ENCODE measurements around the gene PODNL1. TPM values are rescaled to one million over a fixed set of nuclear protein-coding genes. Genes with fewer than 3 reads are reported as not detected.

Gene PODNL1
- total and polyA plus RNA-seq, 4 donors, result 0.30 to 7.5 (median 3.1) TPM

DNA sequence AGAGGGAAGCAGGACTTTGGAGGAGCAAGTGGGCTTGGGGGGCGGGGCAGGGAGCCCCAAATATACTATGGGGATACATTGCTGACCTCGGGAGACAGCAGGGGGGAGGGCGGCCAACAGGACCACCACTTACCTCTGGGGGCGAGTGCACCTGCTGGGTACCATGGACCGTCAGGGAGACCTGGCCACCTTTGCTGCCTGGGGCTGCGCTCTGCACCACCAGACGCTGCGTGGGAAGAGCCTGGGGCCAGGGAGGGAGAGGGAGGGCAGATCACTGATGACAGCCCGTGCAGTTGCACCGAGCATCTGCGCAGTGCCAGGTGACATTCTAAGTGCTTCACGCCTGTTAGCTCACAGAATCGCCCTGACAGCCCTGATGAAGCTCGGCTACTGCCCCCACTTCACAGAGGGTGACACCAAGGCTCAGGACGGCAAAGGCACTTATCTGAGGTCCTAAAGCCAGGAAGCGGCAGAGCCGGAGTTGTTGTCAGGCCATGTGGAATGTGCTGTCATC lies 43.8 kb upstream of the PODNL1 start:
- Histone ChIP-seq H3K27ac (ENCODE audit: low read depth, low read length) (no peak overlapping the region), H3K4me1 (ENCODE audit: control insufficient read depth, insufficient read depth, low read length) (peaks cover 33% of the 10 kb centered on the region)
- WGBS (ENCODE audit: insufficient coverage), result 87% methylated on average over 17 of the region's 17 CpGs

DNA sequence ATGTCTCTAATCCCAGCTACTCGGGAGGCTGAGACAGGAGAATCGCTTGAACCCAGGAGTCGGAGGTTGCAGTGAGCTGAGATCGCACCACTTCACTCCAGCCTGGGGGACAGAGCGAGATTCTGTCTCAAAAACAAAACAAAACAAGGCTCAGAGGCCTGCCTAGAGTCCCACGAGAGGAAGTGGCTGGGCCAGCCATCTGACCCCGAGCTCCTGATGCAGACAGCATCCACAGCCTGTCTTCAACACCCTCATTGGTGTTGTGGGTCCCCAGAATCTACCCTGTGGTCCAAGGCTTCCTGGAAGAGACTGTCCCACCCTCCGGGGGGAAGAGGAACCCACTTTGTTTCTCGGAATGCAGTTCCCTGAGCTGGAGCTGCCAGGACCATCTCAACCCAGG lies 43.2 kb upstream of the PODNL1 start:
- Histone ChIP-seq H3K27me3 (ENCODE audit: control insufficient read depth, insufficient read depth, low read length) (no peaks in the 10 kb centered on the region), H3K4me1 (ENCODE audit: control insufficient read depth, insufficient read depth, low read length) (peaks cover 27% of the 10 kb centered on the region), H3K9me3 (ENCODE audit: control insufficient read depth, insufficient read depth, low read length) (no peaks in the 10 kb centered on the region), H3K27ac (ENCODE audit: low read depth, low read length) (no peak overlapping the region), H3K36me3 (ENCODE audit: control insufficient read depth, insufficient read depth, low read length) (peaks cover 92% of the 10 kb centered on the region), H3K4me3 (ENCODE audit: low read depth, low read length) (no peak overlapping the region)
- WGBS (ENCODE audit: insufficient coverage), result 91% methylated on average over 9 of the region's 9 CpGs
- no peak for DNase-seq (ENCODE audit: low read depth in 4 of 6, low spot score in 6 of 6)

More for the DNA sequence above, 43.8 kb upstream of the PODNL1 start:
- peaks cover 92% of the 10 kb centered on the region for H3K36me3 ChIP-seq (ENCODE audit: control insufficient read depth, insufficient read depth, low read length)
- no peak overlapping the region for H3K4me3 ChIP-seq (ENCODE audit: low read depth, low read length)
- H3K27me3 ChIP-seq (ENCODE audit: control insufficient read depth, insufficient read depth, low read length), result no peaks in the 10 kb centered on the region
- no peaks in the 10 kb centered on the region for H3K9me3 ChIP-seq (ENCODE audit: control insufficient read depth, insufficient read depth, low read length)
- no peak for DNase-seq (ENCODE audit: low read depth in 4 of 6, low spot score in 6 of 6)

DNA sequence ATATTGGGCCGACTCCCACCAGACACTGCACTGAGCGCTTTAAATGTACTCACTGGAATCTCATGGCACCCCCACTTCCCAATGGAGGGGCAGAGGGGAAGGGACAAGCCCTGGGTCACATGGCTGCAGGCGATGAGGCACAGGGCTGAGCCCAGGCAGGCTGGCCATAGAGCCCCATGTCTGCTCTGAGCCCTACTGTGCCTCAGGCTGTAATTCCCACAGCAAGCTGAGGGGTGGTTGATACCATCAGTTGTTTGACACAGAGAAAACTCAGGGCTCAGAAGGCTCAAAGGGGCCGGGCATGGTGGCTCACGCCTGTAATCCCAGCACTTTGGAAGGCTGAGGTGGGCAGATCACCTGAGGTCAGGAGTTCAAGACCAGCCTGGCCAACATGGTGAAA lies 42.8 kb upstream of the PODNL1 start:
- Histone ChIP-seq H3K4me3 (ENCODE audit: low read depth, low read length) (no peak overlapping the region), H3K27ac (ENCODE audit: low read depth, low read length) (no peak overlapping the region), H3K4me1 (ENCODE audit: control insufficient read depth, insufficient read depth, low read length) (peaks cover 23% of the 10 kb centered on the region), H3K27me3 (ENCODE audit: control insufficient read depth, insufficient read depth, low read length) (no peaks in the 10 kb centered on the region), H3K36me3 (ENCODE audit: control insufficient read depth, insufficient read depth, low read length) (peaks cover 92% of the 10 kb centered on the region), H3K9me3 (ENCODE audit: control insufficient read depth, insufficient read depth, low read length) (no peaks in the 10 kb centered on the region)
- 80% methylated on average over 1 of the region's 5 CpGs for WGBS (ENCODE audit: insufficient coverage)
- DNase-seq (ENCODE audit: low read depth in 4 of 6, low spot score in 6 of 6), result no peak

DNA sequence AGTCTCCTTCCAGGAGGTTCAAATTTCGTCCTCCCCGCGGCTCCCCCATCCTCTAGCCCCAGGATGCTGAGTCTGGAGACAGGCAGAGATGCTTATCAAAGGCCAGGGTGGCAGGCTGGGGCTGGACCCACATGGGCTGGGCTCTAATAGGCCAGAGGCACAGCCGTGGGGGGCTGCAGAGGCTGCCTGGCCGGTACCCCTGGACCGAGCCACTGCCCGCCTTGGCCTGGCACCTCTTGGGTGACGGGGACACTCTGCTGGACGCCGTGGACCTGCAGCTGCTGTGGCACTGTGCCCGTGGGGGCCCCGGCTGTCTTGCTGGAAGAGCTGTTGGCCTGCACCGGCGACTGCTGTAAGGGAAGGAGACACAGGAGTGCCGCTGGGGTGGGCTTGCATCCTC lies 42.1 kb upstream of the PODNL1 start:
- WGBS (ENCODE audit: insufficient coverage), result 85% methylated on average over 9 of the region's 15 CpGs
- peaks cover 92% of the 10 kb centered on the region for H3K36me3 ChIP-seq (ENCODE audit: control insufficient read depth, insufficient read depth, low read length)

DNA sequence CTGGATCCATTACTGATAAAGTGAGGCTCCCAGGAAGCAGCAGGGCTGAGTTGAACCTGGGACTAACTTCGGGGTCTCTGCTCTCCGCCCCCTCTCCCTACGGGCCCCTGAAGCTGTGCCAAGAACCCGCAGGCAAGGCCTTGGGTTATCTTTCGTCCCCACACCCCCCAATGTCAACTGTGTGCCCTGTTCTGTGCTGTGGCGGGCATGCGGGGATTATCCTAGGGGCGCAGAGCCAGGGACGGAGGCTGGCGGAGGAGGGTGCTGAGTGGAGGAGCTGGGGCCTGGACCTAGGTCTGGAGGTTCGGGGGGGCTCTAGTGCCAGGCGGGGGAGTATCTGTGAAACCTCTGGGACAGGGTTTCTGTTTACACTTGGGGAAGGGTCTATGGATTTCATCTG lies 41.5 kb upstream of the PODNL1 start:
- no peak overlapping the region for H3K27ac ChIP-seq (ENCODE audit: low read depth, low read length)
- no peak for DNase-seq (ENCODE audit: low read depth in 4 of 6, low spot score in 6 of 6)
- peaks cover 16% of the 10 kb centered on the region for H3K4me1 ChIP-seq (ENCODE audit: control insufficient read depth, insufficient read depth, low read length)
- H3K27me3 ChIP-seq (ENCODE audit: control insufficient read depth, insufficient read depth, low read length), result no peaks in the 10 kb centered on the region
- H3K36me3 ChIP-seq (ENCODE audit: control insufficient read depth, insufficient read depth, low read length), result peaks cover 91% of the 10 kb centered on the region
- H3K9me3 ChIP-seq (ENCODE audit: control insufficient read depth, insufficient read depth, low read length), result no peaks in the 10 kb centered on the region
- WGBS (ENCODE audit: insufficient coverage), result 71% methylated on average over 8 of the region's 12 CpGs
- H3K4me3 ChIP-seq (ENCODE audit: low read depth, low read length), result no peak overlapping the region

More for the DNA sequence above, 42.1 kb upstream of the PODNL1 start:
- Histone ChIP-seq H3K27ac (ENCODE audit: low read depth, low read length) (no peak overlapping the region), H3K27me3 (ENCODE audit: control insufficient read depth, insufficient read depth, low read length) (no peaks in the 10 kb centered on the region), H3K4me1 (ENCODE audit: control insufficient read depth, insufficient read depth, low read length) (peaks cover 16% of the 10 kb centered on the region), H3K9me3 (ENCODE audit: control insufficient read depth, insufficient read depth, low read length) (no peaks in the 10 kb centered on the region), H3K4me3 (ENCODE audit: low read depth, low read length) (no peak overlapping the region)
- no peak for DNase-seq (ENCODE audit: low read depth in 4 of 6, low spot score in 6 of 6)

DNA sequence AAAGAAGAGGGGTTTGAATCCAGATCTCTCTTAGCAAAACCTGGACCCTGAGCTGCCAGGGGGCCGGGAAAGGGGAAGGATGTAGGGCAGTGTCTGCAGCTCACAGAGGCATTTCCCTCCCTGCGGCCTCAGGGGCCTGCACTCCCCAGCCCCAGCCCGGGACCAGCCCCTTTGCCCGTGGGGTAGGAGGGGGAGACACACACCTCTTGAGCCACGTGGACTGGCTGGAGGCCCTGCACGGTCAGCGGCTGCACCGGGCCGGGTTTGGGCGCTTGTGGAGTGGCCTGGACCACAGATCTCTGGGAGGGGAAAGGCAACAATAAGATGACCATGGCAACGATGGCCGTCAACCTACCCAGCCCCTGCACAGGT lies 41.0 kb upstream of the PODNL1 start:
- no peaks in the 10 kb centered on the region for H3K9me3 ChIP-seq (ENCODE audit: control insufficient read depth, insufficient read depth, low read length)
- no peak overlapping the region for H3K4me3 ChIP-seq (ENCODE audit: low read depth, low read length)
- 13% methylated on average over 9 of the region's 12 CpGs for WGBS (ENCODE audit: insufficient coverage)
- no peaks in the 10 kb centered on the region for H3K27me3 ChIP-seq (ENCODE audit: control insufficient read depth, insufficient read depth, low read length)
- peaks cover 91% of the 10 kb centered on the region for H3K36me3 ChIP-seq (ENCODE audit: control insufficient read depth, insufficient read depth, low read length)
- H3K27ac ChIP-seq (ENCODE audit: low read depth, low read length), result no peak overlapping the region
- no peak for DNase-seq (ENCODE audit: low read depth in 4 of 6, low spot score in 6 of 6)
- H3K4me1 ChIP-seq (ENCODE audit: control insufficient read depth, insufficient read depth, low read length), result peaks cover 16% of the 10 kb centered on the region

DNA sequence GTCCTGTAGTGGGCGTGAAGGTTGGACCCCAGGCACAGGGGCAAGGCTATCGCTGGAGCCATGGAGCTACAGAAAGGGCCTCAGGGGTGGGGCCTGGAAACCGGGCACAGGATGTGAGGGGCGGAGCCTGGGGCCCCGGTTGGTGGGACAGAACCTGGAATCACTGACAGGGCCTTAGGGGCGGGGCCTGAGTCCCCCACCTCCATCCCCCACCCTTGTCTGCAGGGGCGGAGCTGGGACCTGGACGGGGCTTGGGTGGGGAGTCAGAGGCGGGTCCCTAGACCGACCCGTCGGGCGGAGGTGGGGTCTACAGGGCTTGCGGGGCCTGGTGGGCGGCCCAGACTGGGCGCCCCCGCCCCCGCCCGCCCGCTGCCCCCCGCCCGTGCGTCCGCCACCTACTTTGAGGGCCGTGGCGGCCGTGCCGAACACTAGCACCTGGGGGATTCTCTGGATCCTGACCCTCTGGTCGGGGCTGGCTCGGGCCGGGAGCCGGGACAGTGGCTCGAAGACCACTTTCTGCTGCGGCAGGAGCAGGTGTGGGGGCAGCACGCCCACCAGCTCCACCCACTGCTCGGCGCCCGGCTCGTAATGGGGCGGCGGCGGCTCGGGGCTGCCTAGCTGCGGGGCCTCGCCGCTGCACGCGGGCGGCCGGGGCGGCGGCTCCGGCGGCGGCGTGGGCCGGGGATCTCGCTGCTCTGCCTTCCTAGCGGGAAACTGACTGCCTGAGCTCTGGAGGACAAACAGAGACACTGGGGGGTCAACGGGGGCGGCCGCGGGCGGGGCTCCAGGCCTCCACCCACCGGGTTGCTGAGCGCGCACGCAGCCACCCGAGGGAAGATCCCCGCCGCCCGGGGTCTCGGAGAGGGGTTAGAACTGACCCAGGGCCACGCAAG lies 40.4 kb upstream of the PODNL1 start:
- no peak overlapping the region for H3K4me3 ChIP-seq (ENCODE audit: low read depth, low read length)
- H3K27me3 ChIP-seq (ENCODE audit: control insufficient read depth, insufficient read depth, low read length), result no peaks in the 10 kb centered on the region
- peaks cover 90% of the 10 kb centered on the region for H3K36me3 ChIP-seq (ENCODE audit: control insufficient read depth, insufficient read depth, low read length)
- peak overlapping the region; percentile 33 for H3K27ac ChIP-seq (ENCODE audit: low read depth, low read length)
- no peaks in the 10 kb centered on the region for H3K9me3 ChIP-seq (ENCODE audit: control insufficient read depth, insufficient read depth, low read length)
- H3K4me1 ChIP-seq (ENCODE audit: control insufficient read depth, insufficient read depth, low read length), result peaks cover 16% of the 10 kb centered on the region
- peak in 2 of 6 donors; percentile 28 to 78 for DNase-seq (ENCODE audit: low read depth in 4 of 6, low spot score in 6 of 6)
- WGBS (ENCODE audit: insufficient coverage), result 15% methylated on average over 69 of the region's 74 CpGs

DNA sequence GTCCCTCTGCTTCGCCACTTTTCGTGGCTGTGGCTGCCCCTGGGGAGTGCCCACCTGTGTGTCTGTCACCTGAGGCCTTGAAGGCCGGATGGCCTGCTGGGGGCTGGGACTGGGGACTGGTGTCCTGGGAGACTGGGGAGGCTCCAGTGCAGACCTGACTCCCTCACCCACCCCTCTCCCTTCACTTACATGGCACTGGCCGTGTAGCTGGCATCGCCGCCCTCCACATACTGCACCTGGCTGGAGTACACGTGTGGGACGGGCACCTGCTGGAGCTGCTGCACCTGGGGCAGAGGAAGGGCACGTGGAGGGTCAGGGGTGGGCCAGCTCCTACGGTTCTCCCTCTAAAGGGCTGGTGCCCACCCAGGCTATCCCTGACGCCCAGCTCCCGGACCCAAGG lies 39.6 kb upstream of the PODNL1 start:
- Histone ChIP-seq H3K9me3 (ENCODE audit: control insufficient read depth, insufficient read depth, low read length) (no peaks in the 10 kb centered on the region), H3K27ac (ENCODE audit: low read depth, low read length) (no peak overlapping the region), H3K36me3 (ENCODE audit: control insufficient read depth, insufficient read depth, low read length) (peaks cover 90% of the 10 kb centered on the region), H3K4me1 (ENCODE audit: control insufficient read depth, insufficient read depth, low read length) (peaks cover 16% of the 10 kb centered on the region), H3K4me3 (ENCODE audit: low read depth, low read length) (no peak overlapping the region), H3K27me3 (ENCODE audit: control insufficient read depth, insufficient read depth, low read length) (no peaks in the 10 kb centered on the region)
- DNase-seq (ENCODE audit: low read depth in 4 of 6, low spot score in 6 of 6), result no peak
- WGBS (ENCODE audit: insufficient coverage), result 88% methylated on average over 6 of the region's 12 CpGs

DNA sequence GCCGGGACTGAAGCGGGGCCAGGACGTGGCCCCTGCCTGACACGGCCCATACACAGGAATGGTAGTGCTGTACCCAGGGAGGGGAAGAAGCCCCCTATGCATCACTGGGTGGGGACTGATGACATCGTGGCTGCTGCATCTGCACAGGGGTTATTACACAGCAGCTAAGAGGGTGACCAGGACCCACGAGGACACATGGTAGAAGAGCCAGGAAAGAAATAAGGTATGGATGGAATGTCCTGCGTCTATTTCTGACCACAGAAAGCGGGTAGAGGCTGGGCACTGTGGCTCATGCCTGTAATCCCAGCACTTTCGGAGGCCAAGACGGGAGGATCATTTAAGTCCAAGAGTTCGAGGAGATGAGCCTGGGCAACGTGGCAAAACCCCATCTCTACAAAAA lies 38.2 kb upstream of the PODNL1 start:
- Histone ChIP-seq H3K27me3 (ENCODE audit: control insufficient read depth, insufficient read depth, low read length) (no peaks in the 10 kb centered on the region), H3K9me3 (ENCODE audit: control insufficient read depth, insufficient read depth, low read length) (no peaks in the 10 kb centered on the region), H3K4me1 (ENCODE audit: control insufficient read depth, insufficient read depth, low read length) (peaks cover 16% of the 10 kb centered on the region), H3K36me3 (ENCODE audit: control insufficient read depth, insufficient read depth, low read length) (peaks cover 87% of the 10 kb centered on the region), H3K27ac (ENCODE audit: low read depth, low read length) (no peak overlapping the region), H3K4me3 (ENCODE audit: low read depth, low read length) (no peak overlapping the region)
- 91% methylated on average over 10 of the region's 12 CpGs for WGBS (ENCODE audit: insufficient coverage)
- no peak for DNase-seq (ENCODE audit: low read depth in 4 of 6, low spot score in 6 of 6)

DNA sequence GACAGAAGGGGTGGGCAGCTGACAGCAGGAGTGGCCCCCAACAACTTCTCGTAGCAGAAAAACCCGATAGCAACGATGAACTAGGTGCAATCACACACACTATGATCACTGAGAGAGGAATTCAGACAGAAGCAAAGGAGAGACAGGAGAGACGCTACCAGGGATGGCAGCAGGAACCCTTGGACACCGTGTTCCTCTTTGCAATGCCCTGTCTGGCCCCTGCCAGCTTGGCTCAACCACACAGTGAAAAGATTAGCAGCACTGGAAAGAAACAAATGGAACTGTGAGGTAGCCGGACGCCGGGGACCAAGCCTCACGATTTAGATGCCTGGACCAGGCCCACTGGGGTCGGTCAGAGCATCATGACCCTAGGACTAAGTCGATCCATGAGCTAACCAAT lies 37.7 kb upstream of the PODNL1 start:
- Histone ChIP-seq H3K4me1 (ENCODE audit: control insufficient read depth, insufficient read depth, low read length) (peaks cover 16% of the 10 kb centered on the region), H3K27ac (ENCODE audit: low read depth, low read length) (no peak overlapping the region), H3K9me3 (ENCODE audit: control insufficient read depth, insufficient read depth, low read length) (no peaks in the 10 kb centered on the region), H3K36me3 (ENCODE audit: control insufficient read depth, insufficient read depth, low read length) (peaks cover 86% of the 10 kb centered on the region), H3K27me3 (ENCODE audit: control insufficient read depth, insufficient read depth, low read length) (no peaks in the 10 kb centered on the region), H3K4me3 (ENCODE audit: low read depth, low read length) (no peak overlapping the region)
- 93% methylated on average over 11 of the region's 11 CpGs for WGBS (ENCODE audit: insufficient coverage)
- DNase-seq (ENCODE audit: low read depth in 4 of 6, low spot score in 6 of 6), result no peak

Measured in spinal cord (tissue), 10 donors.